HCT116 (cell line): ENCODE results near the gene TRIL.

ENCODE experiments used
- JUND ChIP-seq: IDR thresholded peaks from 2 replicates; pipeline ENCODE4 v1.6.1; 2012
- POLR2A ChIP-seq: IDR thresholded peaks from 2 replicates; pipeline ENCODE4 v1.7.0; 2011; ENCODE audit warnings: borderline replicate concordance; ENCODE audit not compliant: insufficient read depth, insufficient read length; ENCODE audit errors: extremely low read depth
- POLR2AphosphoS5 ChIP-seq: IDR thresholded peaks from 2 replicates; pipeline ENCODE4 v1.6.1; 2011; ENCODE audit warnings: mild to moderate bottlenecking, low read depth, low read length, moderate library complexity
- RAD21 ChIP-seq: IDR thresholded peaks from 2 replicates; pipeline ENCODE4 v1.6.1; 2012; ENCODE audit warnings: low read depth, mild to moderate bottlenecking
- SIN3A ChIP-seq: IDR thresholded peaks from 2 replicates; pipeline ENCODE4 v1.6.1; 2012; ENCODE audit warnings: low read depth
- SP1 ChIP-seq: IDR thresholded peaks from 2 replicates; pipeline ENCODE4 v1.6.1; 2012; ENCODE audit warnings: low read depth
- TF ChIP-seq, protein P1 (sequence below), 3 experiments: fragments of 200-600 bp in 1 of 3; sonication (generic) in 1 of 3; IDR thresholded peaks in 2 of 3; conservative IDR thresholded peaks in 1 of 3; 2 replicates each; pipeline ENCODE4 v1.5.1; 2012 to 2017; ENCODE audit warnings: low read depth in 2 of 3, low read length in 2 of 3, antibody characterized with exemption in 1 of 3, borderline replicate concordance in 1 of 3, control low read depth in 1 of 3, mild to moderate bottlenecking in 1 of 3, mixed read lengths in 1 of 3, mixed run types in 1 of 3, moderate library complexity in 1 of 3; ENCODE audit not compliant: insufficient read depth in 1 of 3
- TF ChIP-seq, protein P2 (sequence below): IDR thresholded peaks from 2 replicates; pipeline ENCODE4 v1.6.1; 2012

DNA sequence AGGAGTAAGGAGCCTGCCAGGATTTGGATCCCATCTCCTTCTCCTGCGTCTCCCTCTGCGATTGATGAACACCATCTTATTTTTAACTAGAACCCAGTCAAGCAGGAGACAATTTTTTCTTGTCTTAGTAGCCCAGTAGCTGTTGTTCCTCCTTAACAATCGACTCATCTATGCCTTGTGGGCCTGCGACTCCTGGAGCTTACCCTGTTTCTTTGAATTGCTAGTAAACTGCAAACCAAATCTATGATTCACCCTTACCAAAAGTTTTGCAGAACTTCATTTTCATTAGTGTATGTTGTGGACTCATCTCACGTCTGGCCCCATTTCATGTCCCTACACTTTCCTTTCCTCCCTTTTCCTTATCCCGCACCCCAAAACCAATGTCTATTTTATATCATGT is 37.7 kb downstream of the TRIL start:
- no peak for TF ChIP-seq SP1
- TF ChIP-seq, protein P1, sequence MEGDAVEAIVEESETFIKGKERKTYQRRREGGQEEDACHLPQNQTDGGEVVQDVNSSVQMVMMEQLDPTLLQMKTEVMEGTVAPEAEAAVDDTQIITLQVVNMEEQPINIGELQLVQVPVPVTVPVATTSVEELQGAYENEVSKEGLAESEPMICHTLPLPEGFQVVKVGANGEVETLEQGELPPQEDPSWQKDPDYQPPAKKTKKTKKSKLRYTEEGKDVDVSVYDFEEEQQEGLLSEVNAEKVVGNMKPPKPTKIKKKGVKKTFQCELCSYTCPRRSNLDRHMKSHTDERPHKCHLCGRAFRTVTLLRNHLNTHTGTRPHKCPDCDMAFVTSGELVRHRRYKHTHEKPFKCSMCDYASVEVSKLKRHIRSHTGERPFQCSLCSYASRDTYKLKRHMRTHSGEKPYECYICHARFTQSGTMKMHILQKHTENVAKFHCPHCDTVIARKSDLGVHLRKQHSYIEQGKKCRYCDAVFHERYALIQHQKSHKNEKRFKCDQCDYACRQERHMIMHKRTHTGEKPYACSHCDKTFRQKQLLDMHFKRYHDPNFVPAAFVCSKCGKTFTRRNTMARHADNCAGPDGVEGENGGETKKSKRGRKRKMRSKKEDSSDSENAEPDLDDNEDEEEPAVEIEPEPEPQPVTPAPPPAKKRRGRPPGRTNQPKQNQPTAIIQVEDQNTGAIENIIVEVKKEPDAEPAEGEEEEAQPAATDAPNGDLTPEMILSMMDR (IDR thresholded peaks at IDR 0.05 in 2 of 3, conservative IDR thresholded peaks at IDR 0.05 in 1 of 3; ENCODE audit: borderline replicate concordance in 1 of 3, insufficient read depth in 1 of 3, low read depth in 2 of 3, low read length in 2 of 3), result no peak
- no peak for TF ChIP-seq POLR2A
- no peak for TF ChIP-seq JUND
- no peak for TF ChIP-seq POLR2AphosphoS5
- TF ChIP-seq RAD21, result no peak
- TF ChIP-seq, protein P2, sequence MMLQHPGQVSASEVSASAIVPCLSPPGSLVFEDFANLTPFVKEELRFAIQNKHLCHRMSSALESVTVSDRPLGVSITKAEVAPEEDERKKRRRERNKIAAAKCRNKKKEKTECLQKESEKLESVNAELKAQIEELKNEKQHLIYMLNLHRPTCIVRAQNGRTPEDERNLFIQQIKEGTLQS, result no peak
- TF ChIP-seq SIN3A, result no peak
